ENCODE data around the gene CYP2W1. TPM values are rescaled to one million over a fixed set of nuclear protein-coding genes. Genes with fewer than 3 reads are reported as not detected.

CYP2W1 gene
- total and polyA plus RNA-seq, 3 experiments from 2014 or later = not detected

DNA sequence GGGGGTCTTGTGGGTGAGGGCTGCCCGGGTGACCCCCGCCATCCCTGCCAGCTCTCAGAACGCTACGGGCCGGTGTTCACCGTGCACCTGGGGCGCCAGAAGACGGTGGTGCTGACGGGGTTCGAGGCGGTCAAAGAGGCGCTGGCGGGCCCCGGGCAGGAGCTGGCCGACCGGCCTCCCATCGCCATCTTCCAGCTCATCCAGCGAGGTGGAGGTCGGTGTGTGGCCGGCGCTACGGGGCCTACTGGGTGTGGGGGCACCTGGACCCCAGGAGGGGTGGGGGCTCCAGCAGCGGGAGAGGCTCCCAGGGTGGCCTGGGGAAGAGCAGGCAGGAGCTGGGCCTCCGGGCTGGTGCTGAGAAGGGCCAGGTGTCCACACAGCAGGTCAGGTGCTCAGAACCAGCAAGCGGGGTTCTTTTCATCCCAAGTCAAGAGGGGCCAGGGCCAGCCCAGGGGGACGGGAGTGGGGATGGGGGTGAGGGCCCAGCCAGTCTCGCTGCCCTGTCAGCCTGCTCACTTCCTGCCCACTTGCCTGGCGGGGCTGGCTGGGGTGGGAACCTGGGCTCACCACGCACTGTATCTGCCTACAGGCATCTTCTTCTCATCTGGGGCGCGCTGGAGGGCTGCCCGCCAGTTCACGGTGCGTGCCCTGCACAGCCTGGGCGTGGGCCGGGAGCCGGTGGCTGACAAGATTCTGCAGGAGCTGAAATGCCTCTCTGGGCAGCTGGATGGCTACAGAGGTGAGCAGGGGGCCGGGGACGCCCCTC, 1.6 kb downstream of the CYP2W1 start:
- no peak for DNase-seq
- POLR2A ChIA-PET = no interaction called here

DNA sequence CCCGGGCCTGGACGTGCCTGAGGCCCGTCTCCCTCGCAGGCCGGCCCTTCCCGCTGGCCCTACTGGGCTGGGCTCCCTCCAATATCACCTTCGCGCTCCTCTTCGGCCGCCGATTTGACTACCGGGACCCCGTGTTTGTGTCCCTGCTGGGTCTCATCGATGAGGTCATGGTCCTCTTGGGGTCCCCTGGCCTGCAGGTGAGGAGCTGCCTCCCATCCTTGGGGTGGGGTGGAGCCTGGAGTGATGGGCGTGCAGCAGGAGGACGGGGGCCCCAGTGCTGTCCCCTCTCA, 2.1 kb downstream of the CYP2W1 start:
- Mint-ChIP-seq H3K36me3 (no peaks in the 10 kb centered on the region), H3K9me3 (no peaks in the 10 kb centered on the region), H3K27ac (no peak overlapping the region), H3K4me3 (no peak overlapping the region), H3K4me1 (no peaks in the 10 kb centered on the region), H3K27me3 (peaks cover 7 to 10% of the 10 kb centered on the region in 2 donors)
- Histone ChIP-seq H3K36me3 (ENCODE audit: insufficient read depth, low read length) (no peaks in the 10 kb centered on the region), H3K27me3 (ENCODE audit: insufficient read depth, low read length, poor library complexity, severe bottlenecking) (no peaks in the 10 kb centered on the region), H3K4me1 (ENCODE audit: insufficient read depth, low read length) (no peaks in the 10 kb centered on the region), H3K27ac (ENCODE audit: low read depth, low read length) (no peak overlapping the region), H3K4me3 (ENCODE audit: low read length) (no peak overlapping the region), H3K9me3 (ENCODE audit: low read length) (no peaks in the 10 kb centered on the region)
- ChIA-PET POLR2A (no interaction called here), CTCF (interaction anchor here (0.8 kb wide), 1 partner anchor 8 kb away, joined by 4 read pairs; no protein-coding TSS in a partner anchor)
- no peak for DNase-seq

More for the DNA sequence above, 1.6 kb downstream of the CYP2W1 start:
- Histone ChIP-seq H3K4me3 (ENCODE audit: low read length) (no peak overlapping the region), H3K27ac (ENCODE audit: low read depth, low read length) (no peak overlapping the region), H3K36me3 (ENCODE audit: insufficient read depth, low read length) (no peaks in the 10 kb centered on the region), H3K9me3 (ENCODE audit: low read length) (no peaks in the 10 kb centered on the region), H3K4me1 (ENCODE audit: insufficient read depth, low read length) (no peaks in the 10 kb centered on the region), H3K27me3 (ENCODE audit: insufficient read depth, low read length, poor library complexity, severe bottlenecking) (no peaks in the 10 kb centered on the region)
- Mint-ChIP-seq H3K9me3 (no peaks in the 10 kb centered on the region), H3K36me3 (no peaks in the 10 kb centered on the region), H3K4me3 (no peak overlapping the region), H3K27ac (no peak overlapping the region), H3K27me3 (peaks cover 7 to 10% of the 10 kb centered on the region in 2 donors), H3K4me1 (no peaks in the 10 kb centered on the region)
- CTCF ChIA-PET = interaction anchor here (0.8 kb wide), 1 partner anchor 9 kb away, joined by 4 read pairs; no protein-coding TSS in a partner anchor

GRCh38 chr7:985915-986741, 3.1 kb downstream of the CYP2W1 start:
- Mint-ChIP-seq H3K27me3 (peaks cover 7 to 10% of the 10 kb centered on the region in 2 donors), H3K4me3 (no peak overlapping the region), H3K9me3 (no peaks in the 10 kb centered on the region), H3K36me3 (no peaks in the 10 kb centered on the region), H3K4me1 (no peaks in the 10 kb centered on the region), H3K27ac (peak overlapping the region in 1 of 8 donors; percentile 29)
- POLR2A ChIA-PET = no interaction called here
- no peaks in the 10 kb centered on the region for H3K9me3 ChIP-seq (ENCODE audit: low read length)
- H3K36me3 ChIP-seq (ENCODE audit: insufficient read depth, low read length) = no peaks in the 10 kb centered on the region
- no peak overlapping the region for H3K4me3 ChIP-seq (ENCODE audit: low read length)
- no peak overlapping the region for H3K27ac ChIP-seq (ENCODE audit: low read depth, low read length)
- H3K27me3 ChIP-seq (ENCODE audit: insufficient read depth, low read length, poor library complexity, severe bottlenecking) = no peaks in the 10 kb centered on the region
- no peak for DNase-seq
- H3K4me1 ChIP-seq (ENCODE audit: insufficient read depth, low read length) = no peaks in the 10 kb centered on the region
- CTCF ChIA-PET = interaction anchor here (1.4 kb wide), 1 partner anchor 80 kb away, joined by 3 read pairs; no protein-coding TSS in a partner anchor

GRCh38 chr7:986766-987751, 4.1 kb downstream of the CYP2W1 start:
- no peak overlapping the region for H3K4me3 ChIP-seq (ENCODE audit: low read length)
- no peaks in the 10 kb centered on the region for H3K9me3 ChIP-seq (ENCODE audit: low read length)
- no peak overlapping the region for H3K27ac Mint-ChIP-seq
- no peaks in the 10 kb centered on the region for H3K36me3 Mint-ChIP-seq
- DNase-seq = peak in 1 of 5 donors; percentile 48
- H3K27ac ChIP-seq (ENCODE audit: low read depth, low read length) = no peak overlapping the region
- no peaks in the 10 kb centered on the region for H3K9me3 Mint-ChIP-seq
- no peaks in the 10 kb centered on the region for H3K4me1 Mint-ChIP-seq
- no peaks in the 10 kb centered on the region for H3K27me3 ChIP-seq (ENCODE audit: insufficient read depth, low read length, poor library complexity, severe bottlenecking)
- H3K4me1 ChIP-seq (ENCODE audit: insufficient read depth, low read length) = no peaks in the 10 kb centered on the region
- CTCF ChIA-PET = interaction anchor here (1.4 to 1.6 kb wide), 2 partner anchors 78 to 79 kb away, joined by 3 to 9 read pairs; no protein-coding TSS in a partner anchor
- POLR2A ChIA-PET = no interaction called here
- peaks cover 7 to 10% of the 10 kb centered on the region in 2 donors for H3K27me3 Mint-ChIP-seq
- H3K4me3 Mint-ChIP-seq = no peak overlapping the region
- no peaks in the 10 kb centered on the region for H3K36me3 ChIP-seq (ENCODE audit: insufficient read depth, low read length)

DNA sequence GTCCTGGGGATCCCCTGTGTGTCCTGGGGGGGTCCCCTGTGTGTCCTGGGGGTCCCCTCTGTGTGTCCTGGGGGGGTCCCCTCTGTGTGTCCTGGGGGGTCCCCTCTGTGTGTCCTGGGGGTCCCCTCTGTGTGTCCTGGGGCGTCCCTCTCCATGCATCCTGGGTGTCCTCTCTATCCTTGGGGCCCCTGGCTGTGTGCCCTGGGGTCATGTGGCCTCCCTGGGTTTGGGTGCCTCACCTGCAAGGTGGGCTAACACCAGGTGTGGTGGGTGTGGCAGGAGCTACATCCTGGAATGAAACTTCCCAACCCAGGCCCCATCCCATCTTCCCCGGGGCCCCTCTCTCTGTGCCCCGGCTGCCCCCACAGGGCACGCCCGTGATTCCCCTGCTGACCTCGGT, 4.9 kb downstream of the CYP2W1 start:
- ChIA-PET CTCF (interaction anchor here (1.6 kb wide), 1 partner anchor 78 kb away, joined by 9 read pairs; no protein-coding TSS in a partner anchor), POLR2A (no interaction called here)
- no peak for DNase-seq
- no peaks in the 10 kb centered on the region for H3K9me3 Mint-ChIP-seq
- H3K27me3 Mint-ChIP-seq = peaks cover 7 to 10% of the 10 kb centered on the region in 2 donors
- Histone ChIP-seq H3K27ac (ENCODE audit: low read depth, low read length) (no peak overlapping the region), H3K4me1 (ENCODE audit: insufficient read depth, low read length) (peaks cover 3% of the 10 kb centered on the region), H3K27me3 (ENCODE audit: insufficient read depth, low read length, poor library complexity, severe bottlenecking) (no peaks in the 10 kb centered on the region), H3K4me3 (ENCODE audit: low read length) (no peak overlapping the region), H3K36me3 (ENCODE audit: insufficient read depth, low read length) (no peaks in the 10 kb centered on the region), H3K9me3 (ENCODE audit: low read length) (no peaks in the 10 kb centered on the region)
- peaks cover 0 to under 1% (median under 1%) of the 10 kb centered on the region in 3 donors for H3K4me1 Mint-ChIP-seq
- no peak overlapping the region for H3K27ac Mint-ChIP-seq
- H3K36me3 Mint-ChIP-seq = no peaks in the 10 kb centered on the region
- H3K4me3 Mint-ChIP-seq = no peak overlapping the region

- Mint-ChIP-seq H3K4me1 (peaks cover 0 to 5% (median 3%) of the 10 kb centered on the region in 3 donors), H3K27ac (no peak overlapping the region), H3K27me3 (peaks cover 7 to 10% of the 10 kb centered on the region in 2 donors), H3K9me3 (no peaks in the 10 kb centered on the region), H3K4me3 (no peak overlapping the region), H3K36me3 (no peaks in the 10 kb centered on the region)
- H3K36me3 ChIP-seq (ENCODE audit: insufficient read depth, low read length) = no peaks in the 10 kb centered on the region
- DNase-seq = no peak
- H3K27me3 ChIP-seq (ENCODE audit: insufficient read depth, low read length, poor library complexity, severe bottlenecking) = no peaks in the 10 kb centered on the region
- ChIA-PET POLR2A (no interaction called here), CTCF (interaction anchor here (1.6 kb wide), 1 partner anchor 77 kb away, joined by 9 read pairs; no protein-coding TSS in a partner anchor)
- H3K27ac ChIP-seq (ENCODE audit: low read depth, low read length) = no peak overlapping the region
- H3K9me3 ChIP-seq (ENCODE audit: low read length) = no peaks in the 10 kb centered on the region
- H3K4me3 ChIP-seq (ENCODE audit: low read length) = no peak overlapping the region
- H3K4me1 ChIP-seq (ENCODE audit: insufficient read depth, low read length) = peaks cover 5% of the 10 kb centered on the region
These were observed 5.5 kb downstream of the CYP2W1 start for GRCh38 chr7:988426-988911.

GRCh38 chr7:988963-989529, 6.1 kb downstream of the CYP2W1 start:
- Mint-ChIP-seq H3K36me3 (no peaks in the 10 kb centered on the region), H3K27me3 (peaks cover 7 to 10% of the 10 kb centered on the region in 2 donors), H3K4me1 (peaks cover 0 to 5% (median 3%) of the 10 kb centered on the region in 3 donors), H3K9me3 (no peaks in the 10 kb centered on the region), H3K4me3 (no peak overlapping the region), H3K27ac (peak overlapping the region in 2 of 8 donors; percentile 42 to 95)
- ChIA-PET CTCF (interaction anchor here (1.6 kb wide), 1 partner anchor 76 kb away, joined by 9 read pairs; no protein-coding TSS in a partner anchor), POLR2A (no interaction called here)
- Histone ChIP-seq H3K9me3 (ENCODE audit: low read length) (no peaks in the 10 kb centered on the region), H3K4me3 (ENCODE audit: low read length) (no peak overlapping the region), H3K4me1 (ENCODE audit: insufficient read depth, low read length) (peaks cover 5% of the 10 kb centered on the region), H3K27me3 (ENCODE audit: insufficient read depth, low read length, poor library complexity, severe bottlenecking) (no peaks in the 10 kb centered on the region), H3K27ac (ENCODE audit: low read depth, low read length) (no peak overlapping the region), H3K36me3 (ENCODE audit: insufficient read depth, low read length) (no peaks in the 10 kb centered on the region)
- peak in 1 of 5 donors; percentile 45 for DNase-seq

All from CD8-positive, alpha-beta memory T cell (primary cell).